ENCODE data around the gene BMP7. TPM values are rescaled to one million over a fixed set of nuclear protein-coding genes. Genes with fewer than 3 reads are reported as not detected.

Gene BMP7
- total and polyA plus RNA-seq, 3 experiments from 2014 or later, result not detected

GRCh38 chr20:57231161-57231560 lies 35.3 kb downstream of the BMP7 start:
- H3K9me3 ChIP-seq (ENCODE audit: low read length), result no peaks in the 10 kb centered on the region
- H3K4me3 ChIP-seq (ENCODE audit: low read length), result no peak overlapping the region
- Mint-ChIP-seq H3K27ac (no peak overlapping the region), H3K4me1 (no peaks in the 10 kb centered on the region), H3K27me3 (peaks cover 16 to 40% of the 10 kb centered on the region in 2 donors), H3K36me3 (no peaks in the 10 kb centered on the region), H3K9me3 (peaks cover 0 to 3% (median 0%) of the 10 kb centered on the region in 5 donors), H3K4me3 (no peak overlapping the region)
- DNase-seq, result no peak
- H3K27ac ChIP-seq (ENCODE audit: low read depth, low read length), result no peak overlapping the region
- no peaks in the 10 kb centered on the region for H3K27me3 ChIP-seq (ENCODE audit: insufficient read depth, low read length, poor library complexity, severe bottlenecking)
- POLR2A ChIA-PET, result no interaction called here
- CTCF ChIA-PET, result no interaction called here
- H3K4me1 ChIP-seq (ENCODE audit: insufficient read depth, low read length), result no peaks in the 10 kb centered on the region
- no peaks in the 10 kb centered on the region for H3K36me3 ChIP-seq (ENCODE audit: insufficient read depth, low read length)

GRCh38 chr20:57230247-57230646 lies 36.2 kb downstream of the BMP7 start:
- POLR2A ChIA-PET, result no interaction called here
- DNase-seq, result no peak
- H3K27ac Mint-ChIP-seq, result no peak overlapping the region
- Histone ChIP-seq H3K4me1 (ENCODE audit: insufficient read depth, low read length) (no peaks in the 10 kb centered on the region), H3K27ac (ENCODE audit: low read depth, low read length) (no peak overlapping the region), H3K27me3 (ENCODE audit: insufficient read depth, low read length, poor library complexity, severe bottlenecking) (no peaks in the 10 kb centered on the region), H3K4me3 (ENCODE audit: low read length) (no peak overlapping the region), H3K36me3 (ENCODE audit: insufficient read depth, low read length) (no peaks in the 10 kb centered on the region), H3K9me3 (ENCODE audit: low read length) (no peaks in the 10 kb centered on the region)
- CTCF ChIA-PET, result no interaction called here
- H3K4me3 Mint-ChIP-seq, result no peak overlapping the region
- peaks cover 13 to 31% of the 10 kb centered on the region in 2 donors for H3K27me3 Mint-ChIP-seq
- no peaks in the 10 kb centered on the region for H3K36me3 Mint-ChIP-seq
- peaks cover 0 to 2% (median 0%) of the 10 kb centered on the region in 5 donors for H3K9me3 Mint-ChIP-seq
- no peaks in the 10 kb centered on the region for H3K4me1 Mint-ChIP-seq

- ChIA-PET CTCF (no interaction called here), POLR2A (no interaction called here)
- Histone ChIP-seq H3K27me3 (ENCODE audit: insufficient read depth, low read length, poor library complexity, severe bottlenecking) (no peaks in the 10 kb centered on the region), H3K27ac (ENCODE audit: low read depth, low read length) (no peak overlapping the region), H3K4me1 (ENCODE audit: insufficient read depth, low read length) (no peaks in the 10 kb centered on the region), H3K36me3 (ENCODE audit: insufficient read depth, low read length) (no peaks in the 10 kb centered on the region), H3K4me3 (ENCODE audit: low read length) (no peak overlapping the region), H3K9me3 (ENCODE audit: low read length) (no peaks in the 10 kb centered on the region)
- H3K27me3 Mint-ChIP-seq, result peaks cover 13 to 23% of the 10 kb centered on the region in 2 donors
- peaks cover 0 to under 1% (median 0%) of the 10 kb centered on the region in 5 donors for H3K9me3 Mint-ChIP-seq
- no peaks in the 10 kb centered on the region for H3K4me1 Mint-ChIP-seq
- no peak overlapping the region for H3K4me3 Mint-ChIP-seq
- H3K27ac Mint-ChIP-seq, result no peak overlapping the region
- H3K36me3 Mint-ChIP-seq, result no peaks in the 10 kb centered on the region
- DNase-seq, result no peak
Observed at GRCh38 chr20:57229490-57229889, 37.0 kb downstream of the BMP7 start.

GRCh38 chr20:57225830-57226229 lies 40.6 kb downstream of the BMP7 start:
- H3K27me3 Mint-ChIP-seq, result peaks cover 7 to 15% of the 10 kb centered on the region in 2 donors
- no peak overlapping the region for H3K4me3 Mint-ChIP-seq
- no peaks in the 10 kb centered on the region for H3K9me3 ChIP-seq (ENCODE audit: low read length)
- no peak overlapping the region for H3K4me3 ChIP-seq (ENCODE audit: low read length)
- H3K4me1 ChIP-seq (ENCODE audit: insufficient read depth, low read length), result no peaks in the 10 kb centered on the region
- no peak overlapping the region for H3K27ac Mint-ChIP-seq
- no peak overlapping the region for H3K27ac ChIP-seq (ENCODE audit: low read depth, low read length)
- no peaks in the 10 kb centered on the region for H3K36me3 ChIP-seq (ENCODE audit: insufficient read depth, low read length)
- no peaks in the 10 kb centered on the region for H3K27me3 ChIP-seq (ENCODE audit: insufficient read depth, low read length, poor library complexity, severe bottlenecking)
- no peaks in the 10 kb centered on the region for H3K4me1 Mint-ChIP-seq
- DNase-seq, result no peak
- no peaks in the 10 kb centered on the region for H3K9me3 Mint-ChIP-seq
- CTCF ChIA-PET, result no interaction called here
- H3K36me3 Mint-ChIP-seq, result no peaks in the 10 kb centered on the region
- POLR2A ChIA-PET, result no interaction called here

- Histone ChIP-seq H3K27me3 (ENCODE audit: insufficient read depth, low read length, poor library complexity, severe bottlenecking) (no peaks in the 10 kb centered on the region), H3K4me3 (ENCODE audit: low read length) (no peak overlapping the region), H3K4me1 (ENCODE audit: insufficient read depth, low read length) (no peaks in the 10 kb centered on the region), H3K27ac (ENCODE audit: low read depth, low read length) (no peak overlapping the region), H3K36me3 (ENCODE audit: insufficient read depth, low read length) (no peaks in the 10 kb centered on the region), H3K9me3 (ENCODE audit: low read length) (no peaks in the 10 kb centered on the region)
- POLR2A ChIA-PET, result no interaction called here
- H3K36me3 Mint-ChIP-seq, result no peaks in the 10 kb centered on the region
- no peaks in the 10 kb centered on the region for H3K9me3 Mint-ChIP-seq
- H3K4me3 Mint-ChIP-seq, result no peak overlapping the region
- H3K27ac Mint-ChIP-seq, result peak overlapping the region in 1 of 8 donors; percentile 34
- CTCF ChIA-PET, result no interaction called here
- no peaks in the 10 kb centered on the region for H3K4me1 Mint-ChIP-seq
- peaks cover 7 to 15% of the 10 kb centered on the region in 2 donors for H3K27me3 Mint-ChIP-seq
- DNase-seq, result no peak
Observed at GRCh38 chr20:57225197-57225733, 41.2 kb downstream of the BMP7 start.

DNA sequence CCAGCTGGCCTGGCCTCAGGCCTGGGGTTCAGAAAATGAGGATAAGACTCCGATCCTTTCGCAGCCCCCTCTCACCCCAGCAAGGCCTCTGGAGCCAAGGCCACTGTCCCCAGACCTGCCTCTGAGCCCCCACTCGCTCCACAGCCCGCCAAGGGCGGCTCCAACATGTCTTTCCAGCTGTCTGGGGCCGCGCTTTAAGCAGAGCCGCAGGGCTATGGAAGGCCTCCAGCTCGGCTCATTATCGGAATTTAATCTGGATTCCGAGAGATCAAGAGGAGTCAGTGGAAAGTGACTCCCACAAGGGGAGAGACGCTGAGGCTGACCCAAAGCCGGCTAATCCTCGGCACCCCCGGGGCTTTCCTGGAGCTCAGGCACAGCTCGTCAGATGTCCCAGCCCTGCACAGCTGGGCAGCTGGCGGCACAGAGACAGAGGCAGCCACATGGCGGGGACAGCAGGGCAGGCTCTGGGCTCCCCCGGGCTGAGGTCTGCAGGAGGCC lies 41.8 kb downstream of the BMP7 start:
- H3K27me3 ChIP-seq (ENCODE audit: insufficient read depth, low read length, poor library complexity, severe bottlenecking), result no peaks in the 10 kb centered on the region
- H3K36me3 ChIP-seq (ENCODE audit: insufficient read depth, low read length), result no peaks in the 10 kb centered on the region
- H3K9me3 ChIP-seq (ENCODE audit: low read length), result no peaks in the 10 kb centered on the region
- H3K27me3 Mint-ChIP-seq, result peaks cover 6 to 15% of the 10 kb centered on the region in 2 donors
- H3K9me3 Mint-ChIP-seq, result no peaks in the 10 kb centered on the region
- H3K4me3 ChIP-seq (ENCODE audit: low read length), result no peak overlapping the region
- H3K4me1 Mint-ChIP-seq, result no peaks in the 10 kb centered on the region
- ChIA-PET POLR2A (no interaction called here), CTCF (no interaction called here)
- H3K4me1 ChIP-seq (ENCODE audit: insufficient read depth, low read length), result no peaks in the 10 kb centered on the region
- H3K27ac Mint-ChIP-seq, result no peak overlapping the region
- H3K27ac ChIP-seq (ENCODE audit: low read depth, low read length), result no peak overlapping the region
- no peaks in the 10 kb centered on the region for H3K36me3 Mint-ChIP-seq
- H3K4me3 Mint-ChIP-seq, result no peak overlapping the region
- DNase-seq, result no peak

DNA sequence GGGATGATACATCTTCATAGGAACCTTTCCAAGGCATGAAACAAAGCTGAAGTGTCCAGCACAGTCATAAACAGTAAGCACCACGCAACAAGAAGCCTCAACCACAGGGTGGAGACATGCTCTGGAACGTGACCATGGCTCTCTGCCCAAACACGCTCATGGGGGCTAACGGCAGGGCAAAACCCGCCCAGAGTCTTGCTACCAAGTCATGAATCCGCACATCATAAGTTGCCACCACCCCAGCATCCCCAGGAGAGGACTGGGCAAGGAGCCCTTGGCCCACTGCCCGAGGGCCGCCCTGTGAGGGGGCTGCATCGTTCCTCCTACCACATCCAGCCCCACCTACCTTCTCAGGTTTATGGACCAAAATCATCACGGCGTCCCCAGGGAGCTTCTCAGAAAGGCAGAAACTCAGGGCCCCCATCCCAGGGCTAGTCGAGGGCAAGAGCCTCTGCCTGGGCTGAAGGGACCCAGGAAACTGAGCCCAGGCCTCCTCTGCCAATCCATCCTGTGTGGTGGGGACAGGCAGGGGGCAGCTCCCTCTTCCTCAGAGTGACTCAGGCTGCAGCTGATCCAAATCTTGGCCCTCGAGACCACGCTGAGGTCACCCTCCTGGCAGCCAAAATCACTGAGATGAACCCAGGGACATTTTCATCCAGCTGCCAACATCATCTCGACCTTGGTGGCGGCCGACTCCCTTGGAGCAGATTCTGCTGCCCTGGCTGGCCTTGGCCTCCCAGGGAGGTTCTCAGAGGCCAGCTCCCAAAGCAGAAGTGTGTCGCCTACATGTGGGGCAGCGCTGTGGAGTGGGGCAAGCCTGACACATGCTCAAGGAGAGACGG lies 42.6 kb downstream of the BMP7 start:
- no peaks in the 10 kb centered on the region for H3K27me3 ChIP-seq (ENCODE audit: insufficient read depth, low read length, poor library complexity, severe bottlenecking)
- ChIA-PET CTCF (no interaction called here), POLR2A (no interaction called here)
- no peaks in the 10 kb centered on the region for H3K36me3 ChIP-seq (ENCODE audit: insufficient read depth, low read length)
- no peak for DNase-seq
- no peaks in the 10 kb centered on the region for H3K4me1 ChIP-seq (ENCODE audit: insufficient read depth, low read length)
- H3K27ac ChIP-seq (ENCODE audit: low read depth, low read length), result no peak overlapping the region
- H3K4me3 ChIP-seq (ENCODE audit: low read length), result no peak overlapping the region
- no peaks in the 10 kb centered on the region for H3K36me3 Mint-ChIP-seq
- no peaks in the 10 kb centered on the region for H3K9me3 Mint-ChIP-seq
- no peak overlapping the region for H3K4me3 Mint-ChIP-seq
- H3K9me3 ChIP-seq (ENCODE audit: low read length), result no peaks in the 10 kb centered on the region
- no peaks in the 10 kb centered on the region for H3K4me1 Mint-ChIP-seq
- H3K27me3 Mint-ChIP-seq, result peaks cover 0 to 8% of the 10 kb centered on the region in 2 donors
- no peak overlapping the region for H3K27ac Mint-ChIP-seq

- no peak overlapping the region for H3K4me3 ChIP-seq (ENCODE audit: low read length)
- Mint-ChIP-seq H3K9me3 (no peaks in the 10 kb centered on the region), H3K4me3 (no peak overlapping the region), H3K27me3 (peaks cover 0 to 7% of the 10 kb centered on the region in 2 donors), H3K27ac (no peak overlapping the region), H3K36me3 (no peaks in the 10 kb centered on the region), H3K4me1 (no peaks in the 10 kb centered on the region)
- POLR2A ChIA-PET, result no interaction called here
- H3K36me3 ChIP-seq (ENCODE audit: insufficient read depth, low read length), result no peaks in the 10 kb centered on the region
- CTCF ChIA-PET, result no interaction called here
- DNase-seq, result no peak
- H3K27me3 ChIP-seq (ENCODE audit: insufficient read depth, low read length, poor library complexity, severe bottlenecking), result no peaks in the 10 kb centered on the region
- H3K4me1 ChIP-seq (ENCODE audit: insufficient read depth, low read length), result no peaks in the 10 kb centered on the region
- no peak overlapping the region for H3K27ac ChIP-seq (ENCODE audit: low read depth, low read length)
- H3K9me3 ChIP-seq (ENCODE audit: low read length), result no peaks in the 10 kb centered on the region
Observed at GRCh38 chr20:57222631-57222950, 43.9 kb downstream of the BMP7 start.
